ENCODE measurements around the gene MT1HL1. TPM values are rescaled to one million over a fixed set of nuclear protein-coding genes. Genes with fewer than 3 reads are reported as not detected.

MT1HL1 gene
- total RNA-seq (2022; extraction: Qiagen RNA extraction; ENCODE audit: low read depth): not detected in 5 replicates

GRCh38 chr1:237004116-237004515 lies at the start of gene MT1HL1:
MT1HL1 (minus strand) TSS chr1:237004441; CDS start chr1:237004372, 69 bp downstream.

GRCh38 chr1:237041795-237042525 lies 37.7 kb upstream of the MT1HL1 start, which contains the start of gene RYR2:
RYR2 (plus strand) TSS chr1:237042184; CDS start chr1:237042522, 338 bp downstream.

Other genes starting within 250 kb of the MT1HL1 start
- gene MTR, start 209.1 kb downstream of the MT1HL1 start, total RNA-seq (2022; extraction: Qiagen RNA extraction; ENCODE audit: low read depth): 4.3 to 7.9 TPM (median 7.2 TPM) in 5 replicates
- gene RYR2, start 37.7 kb upstream of the MT1HL1 start, total RNA-seq (2022; extraction: Qiagen RNA extraction; ENCODE audit: low read depth): 0.01 to 0.13 TPM (median 0.03 TPM) in 4 of 5 replicates, not detected in the other

Data from A549 treated with ZK216348 at 1 μM for 4 hours (cell line).